ENCODE data around the gene GAB2.

Gene GAB2

DNA sequence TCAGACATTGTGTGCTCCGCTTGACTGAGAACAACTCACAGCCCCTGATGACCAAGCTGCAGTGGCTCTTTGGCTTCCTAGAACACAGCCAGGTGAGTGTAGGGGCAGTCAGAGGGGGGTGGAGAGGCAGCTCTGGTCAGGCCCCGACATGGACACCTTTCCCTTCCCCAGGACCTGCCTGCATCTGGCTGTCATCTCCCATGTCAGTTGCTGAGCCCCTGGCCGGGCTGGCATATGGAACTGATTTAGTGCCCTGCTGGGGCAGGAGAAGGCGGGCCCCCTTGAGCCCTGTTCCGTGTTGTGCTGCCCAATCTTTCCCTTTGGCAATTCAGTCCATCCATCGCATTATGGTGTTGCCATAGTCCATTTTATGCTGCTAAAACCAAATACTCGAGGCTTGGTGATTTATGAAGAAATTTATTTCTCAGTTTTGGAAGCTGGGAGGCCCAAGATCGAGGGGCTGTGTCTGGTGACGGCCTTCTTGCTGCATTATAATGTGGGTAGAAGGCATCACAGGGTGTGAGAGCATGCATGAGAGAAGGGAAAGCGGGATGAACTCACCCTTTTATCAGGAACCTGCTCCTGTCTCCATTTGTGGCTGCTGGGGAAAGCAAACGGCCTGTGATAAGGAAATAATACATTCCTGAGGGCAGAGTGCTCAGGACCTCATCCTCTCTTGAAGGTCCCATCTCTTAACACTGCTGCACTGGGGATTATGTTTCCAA, 209.9 kb downstream of the GAB2 start:
- DNase-seq (ENCODE audit: low read depth in 2 of 2) = no peak

DNA sequence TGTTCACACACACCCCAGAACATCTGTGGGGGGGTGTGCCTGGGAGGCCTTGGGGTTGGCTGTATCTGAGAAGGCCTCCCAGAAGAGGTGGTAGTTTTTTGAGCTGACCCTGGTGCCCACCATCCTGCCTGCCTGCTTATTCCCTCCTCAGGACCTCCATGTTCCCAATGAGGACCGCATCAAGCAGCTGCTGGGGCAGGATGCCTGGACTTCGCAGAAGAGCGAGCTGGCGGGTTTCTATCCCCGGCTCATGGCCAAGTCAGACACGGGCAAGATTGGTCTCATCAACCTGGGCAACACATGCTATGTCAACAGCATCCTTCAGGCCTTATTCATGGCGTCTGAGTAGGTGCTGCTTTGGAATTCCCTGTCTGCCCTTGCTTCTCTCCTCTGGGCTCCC, 211.9 kb downstream of the GAB2 start:
- no peak for DNase-seq (ENCODE audit: low read depth in 2 of 2)

GRCh38 chr11:78205256-78205655, 212.4 kb downstream of the GAB2 start:
- no peak for DNase-seq (ENCODE audit: low read depth in 2 of 2)

DNA sequence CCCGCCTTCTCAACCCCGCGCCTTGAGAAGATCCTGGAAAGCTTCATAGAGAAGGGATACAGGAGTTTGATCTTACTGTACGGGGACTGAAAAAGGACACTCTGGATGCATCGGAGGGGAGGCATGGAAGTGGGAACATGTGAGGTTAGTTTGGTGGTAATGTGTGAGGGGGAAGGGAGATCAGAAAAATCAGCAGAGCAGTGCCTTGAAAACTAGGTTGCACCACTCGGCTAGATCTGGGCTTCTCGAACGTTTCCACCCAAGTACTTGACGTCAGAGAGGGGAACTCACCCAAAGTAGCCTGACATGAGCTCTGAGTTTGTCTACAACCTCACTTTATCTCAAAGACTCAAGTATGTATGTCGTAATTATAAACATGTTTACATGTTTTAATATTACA, 214.4 kb downstream of the GAB2 start:
- DNase-seq (ENCODE audit: low read depth in 2 of 2) = no peak

- DNase-seq (ENCODE audit: low read depth in 2 of 2) = no peak
Measured at GRCh38 chr11:78202733-78203167, 214.9 kb downstream of the GAB2 start.

- no peak for DNase-seq (ENCODE audit: low read depth in 2 of 2)
Measured at GRCh38 chr11:78201096-78201818, 216.4 kb downstream of the GAB2 start.

- no peak for DNase-seq (ENCODE audit: low read depth in 2 of 2)
Measured at GRCh38 chr11:78200553-78200952, 217.1 kb downstream of the GAB2 start.

GRCh38 chr11:78200061-78200460, 217.6 kb downstream of the GAB2 start:
- no peak for DNase-seq (ENCODE audit: low read depth in 2 of 2)

- no peak for DNase-seq (ENCODE audit: low read depth in 2 of 2)
Measured at GRCh38 chr11:78199653-78200015, 218.0 kb downstream of the GAB2 start.

DNA sequence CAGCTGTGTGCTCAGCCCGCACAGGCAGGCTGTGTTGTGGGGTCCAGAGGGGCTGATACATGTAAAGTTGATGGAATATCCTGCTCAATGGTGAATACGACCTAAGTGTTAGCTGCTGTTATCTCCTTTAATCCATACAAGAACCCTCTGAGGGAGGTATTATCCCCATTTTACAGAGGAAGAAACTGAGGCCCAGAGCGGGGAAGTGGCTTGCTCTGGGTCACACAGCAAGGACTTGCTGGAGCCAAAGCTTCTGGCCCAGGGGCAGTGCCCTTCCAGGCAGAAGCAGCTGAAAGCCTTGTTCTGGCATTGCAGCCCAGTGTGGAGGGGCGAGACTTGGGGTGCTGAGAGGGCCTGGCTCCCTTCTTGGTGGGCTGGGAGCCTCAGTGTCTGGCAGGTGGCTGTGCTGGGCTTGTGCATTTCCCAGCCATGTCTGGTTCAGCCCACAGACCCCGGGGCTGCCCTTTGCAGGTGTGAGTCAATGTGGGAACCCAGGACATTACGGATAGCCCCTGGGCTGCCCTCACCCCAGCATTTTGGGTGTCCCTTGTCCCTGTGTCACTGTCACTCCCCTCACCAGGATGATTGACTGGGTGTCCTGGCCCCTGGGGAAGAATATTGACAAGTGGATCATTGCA, 218.5 kb downstream of the GAB2 start:
- DNase-seq (ENCODE audit: low read depth in 2 of 2) = no peak

GRCh38 chr11:78197816-78198215, 219.8 kb downstream of the GAB2 start:
- DNase-seq (ENCODE audit: low read depth in 2 of 2) = no peak

- no peak for DNase-seq (ENCODE audit: low read depth in 2 of 2)
Measured at GRCh38 chr11:78196661-78197091, 220.9 kb downstream of the GAB2 start.

GRCh38 chr11:78195917-78196560, 221.6 kb downstream of the GAB2 start:
- no peak for DNase-seq (ENCODE audit: low read depth in 2 of 2)

- no peak for DNase-seq (ENCODE audit: low read depth in 2 of 2)
Measured at GRCh38 chr11:78194490-78194889, 223.1 kb downstream of the GAB2 start.

GRCh38 chr11:78193806-78194205, 223.8 kb downstream of the GAB2 start:
- DNase-seq (ENCODE audit: low read depth in 2 of 2) = no peak

- no peak for DNase-seq (ENCODE audit: low read depth in 2 of 2)
Measured at GRCh38 chr11:78192911-78193351, 224.7 kb downstream of the GAB2 start.

GRCh38 chr11:78192223-78192719, 225.3 kb downstream of the GAB2 start:
- no peak for DNase-seq (ENCODE audit: low read depth in 2 of 2)

DNA sequence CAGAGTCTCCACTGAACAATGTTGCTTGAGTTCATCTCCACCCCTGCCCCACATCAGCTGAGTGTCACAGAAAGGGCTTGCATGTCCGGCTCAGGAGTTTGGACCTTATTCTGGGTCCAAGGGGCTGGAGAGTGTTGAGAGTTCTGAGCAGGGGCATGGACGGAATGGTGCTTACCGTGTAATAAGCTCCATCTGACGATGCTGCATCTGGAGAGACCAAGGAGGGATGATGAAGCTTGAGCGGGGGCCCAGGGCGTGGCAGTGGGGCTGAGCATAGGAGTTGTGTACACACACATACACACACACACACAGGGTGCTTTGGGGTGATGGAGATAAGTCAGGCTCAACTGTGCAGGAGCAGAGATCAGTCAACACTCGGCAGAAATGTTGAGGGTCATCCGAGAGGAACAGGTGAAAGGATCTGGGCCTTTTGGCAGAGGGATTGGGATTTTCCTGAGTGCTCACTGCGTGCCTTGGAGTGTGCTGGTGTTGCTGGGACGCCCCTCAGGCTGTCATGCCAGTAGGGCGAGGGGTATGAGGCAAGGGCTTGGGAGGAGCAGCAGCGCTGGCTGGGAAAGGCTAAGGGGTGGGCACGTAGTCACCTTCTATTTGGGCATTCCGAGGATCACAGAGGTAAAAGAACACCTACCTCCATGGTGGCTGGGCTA, 226.6 kb downstream of the GAB2 start:
- no peak for DNase-seq (ENCODE audit: low read depth in 2 of 2)

DNA sequence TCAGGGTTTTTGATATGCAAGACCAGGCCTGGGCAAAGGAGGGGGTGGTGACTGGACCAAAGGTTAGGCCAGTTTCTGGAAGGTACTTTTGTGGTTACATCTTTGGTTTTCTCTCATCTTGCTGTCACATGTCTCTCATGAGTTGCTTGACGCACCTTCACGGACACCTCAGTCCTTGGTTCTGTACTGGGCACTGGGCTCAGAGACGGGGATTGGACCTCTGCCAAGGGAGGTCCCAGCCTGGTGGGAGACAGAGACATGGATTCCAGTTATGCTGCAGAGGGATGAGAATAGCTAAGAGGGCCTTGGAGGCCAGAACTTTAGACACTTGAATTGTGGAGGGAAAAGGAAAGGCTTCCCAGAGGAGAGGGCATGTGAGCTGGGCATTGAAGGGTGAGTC, 227.2 kb downstream of the GAB2 start:
- DNase-seq (ENCODE audit: low read depth in 2 of 2) = no peak

DNA sequence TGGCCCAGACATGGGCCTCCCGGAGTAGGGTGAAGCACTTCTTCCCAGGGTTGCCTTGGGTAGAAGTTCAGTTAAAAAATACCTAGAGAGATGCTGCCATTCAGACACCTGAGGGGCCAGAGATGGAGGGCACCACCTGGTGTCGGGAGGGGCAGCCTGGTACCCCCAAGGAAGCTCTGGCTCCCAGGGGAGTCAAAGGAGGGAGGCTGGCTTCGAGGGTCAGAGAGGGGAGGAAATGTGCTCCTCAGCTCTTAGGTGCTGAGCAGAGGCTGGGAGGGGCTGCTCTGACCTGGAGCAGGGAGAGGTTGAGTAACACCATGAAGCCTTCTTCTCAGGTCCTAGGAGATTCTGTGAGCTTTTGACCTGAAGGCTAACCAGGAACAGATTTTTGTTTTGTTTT, 227.8 kb downstream of the GAB2 start:
- no peak for DNase-seq (ENCODE audit: low read depth in 2 of 2)

DNA sequence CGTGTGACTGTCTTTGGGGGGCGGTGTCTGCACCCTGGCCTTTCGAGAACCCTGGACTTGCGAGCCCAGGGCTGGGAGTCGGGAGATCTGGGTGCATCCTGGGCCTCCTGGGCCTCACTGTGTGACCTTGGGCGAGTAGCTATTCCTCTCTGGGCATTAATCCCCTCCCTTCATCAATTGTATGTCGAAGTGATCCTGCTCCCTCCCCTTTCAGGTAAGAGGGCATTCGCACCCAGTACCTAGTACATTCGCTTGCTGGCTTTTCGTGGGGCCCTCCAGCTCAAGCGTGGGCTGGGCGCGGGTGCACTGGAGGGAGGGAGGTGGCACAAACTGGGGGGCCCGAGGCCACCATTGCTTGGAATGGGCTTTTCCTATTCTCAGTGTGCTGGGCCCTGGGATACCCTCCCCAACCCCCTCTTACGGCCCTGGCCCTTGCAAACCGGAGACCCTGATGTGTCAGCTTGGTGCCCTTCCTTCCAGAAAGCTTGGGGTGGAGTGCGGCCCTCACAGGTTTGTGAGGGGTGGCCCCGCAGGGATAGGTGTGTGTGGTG, 228.4 kb downstream of the GAB2 start:
- DNase-seq (ENCODE audit: low read depth in 2 of 2) = no peak
